G401.6 (cell line): Measurements from ENCODE around the gene DDX31.
A peak's percentile ranks its signal among the peaks of the same experiment; 100 is the strongest.

Source experiments
- FAIRE-seq: peaks from 2 replicates; lab custom pipeline; 2012; peaks lifted over from hg19 to GRCh38; lab: Jason Lieb, UNC

DDX31 gene

DNA sequence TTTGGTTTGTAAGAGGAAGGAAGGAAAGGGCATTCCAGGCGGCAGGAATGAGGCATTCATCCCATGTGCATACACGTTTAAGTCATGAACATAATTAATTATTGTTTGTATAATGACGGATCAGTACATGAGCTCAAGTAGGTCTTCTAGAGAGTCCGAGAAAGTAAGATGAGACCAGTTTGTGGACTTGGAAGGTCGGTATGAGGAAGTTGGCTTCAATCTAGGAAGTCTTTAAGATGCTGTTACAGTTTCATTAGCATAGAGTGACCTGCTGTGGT is 2.6 kb upstream of the DDX31 start:
- FAIRE-seq = no peak

DNA sequence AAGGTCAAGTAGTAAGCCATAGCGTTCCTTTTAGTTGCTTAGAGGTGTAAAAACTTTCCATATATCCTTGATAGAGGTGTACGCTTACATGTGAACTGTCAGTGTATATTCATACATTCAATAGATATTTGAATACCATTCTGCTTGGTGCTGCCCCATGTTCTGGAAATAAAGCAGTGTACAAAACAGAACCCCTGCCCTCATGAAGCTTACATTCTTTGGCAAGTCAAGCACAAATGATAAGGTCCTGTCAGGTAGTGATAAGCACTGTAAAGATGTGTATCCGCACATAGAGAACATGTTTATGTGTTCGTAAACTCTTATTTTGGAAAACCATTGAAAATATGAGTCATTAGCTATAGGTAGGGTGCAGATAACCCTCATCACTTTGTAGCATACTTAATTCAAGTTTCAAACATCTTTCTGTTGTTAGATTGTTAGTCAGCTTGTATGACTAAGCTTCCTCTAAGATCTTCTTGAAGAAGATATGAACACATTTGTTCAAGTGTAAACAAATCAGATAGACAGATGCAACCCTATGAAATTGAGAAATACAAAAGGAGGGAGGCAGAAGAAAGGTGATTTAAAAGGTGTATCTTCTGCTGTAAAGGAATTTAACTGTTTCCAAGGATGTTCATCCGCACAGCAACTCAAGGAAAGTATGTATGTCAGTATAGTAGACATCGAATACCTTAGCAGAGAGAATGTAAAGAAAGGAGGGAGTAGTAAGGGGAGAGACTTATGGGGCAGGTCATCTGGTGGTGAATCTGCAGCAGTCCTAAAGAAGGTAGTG is 2.0 kb upstream of the DDX31 start:
- no peak for FAIRE-seq

- FAIRE-seq = no peak
Observed at GRCh38 chr9:132670457-132671391, 941 bp upstream of the DDX31 start, which contains the start of gene GTF3C4. Gene GTF3C4, plus strand, starts transcription at chr9:132670464. Its CDS starts 135 bp downstream, at chr9:132670599.

GRCh38 chr9:132669319-132669697 is 475 bp downstream of the DDX31 start:
- FAIRE-seq = no peak

- no peak for FAIRE-seq
Observed at GRCh38 chr9:132663851-132664250, 5.9 kb downstream of the DDX31 start.

- FAIRE-seq = no peak
Observed at GRCh38 chr9:132663117-132663516, 6.7 kb downstream of the DDX31 start.

DNA sequence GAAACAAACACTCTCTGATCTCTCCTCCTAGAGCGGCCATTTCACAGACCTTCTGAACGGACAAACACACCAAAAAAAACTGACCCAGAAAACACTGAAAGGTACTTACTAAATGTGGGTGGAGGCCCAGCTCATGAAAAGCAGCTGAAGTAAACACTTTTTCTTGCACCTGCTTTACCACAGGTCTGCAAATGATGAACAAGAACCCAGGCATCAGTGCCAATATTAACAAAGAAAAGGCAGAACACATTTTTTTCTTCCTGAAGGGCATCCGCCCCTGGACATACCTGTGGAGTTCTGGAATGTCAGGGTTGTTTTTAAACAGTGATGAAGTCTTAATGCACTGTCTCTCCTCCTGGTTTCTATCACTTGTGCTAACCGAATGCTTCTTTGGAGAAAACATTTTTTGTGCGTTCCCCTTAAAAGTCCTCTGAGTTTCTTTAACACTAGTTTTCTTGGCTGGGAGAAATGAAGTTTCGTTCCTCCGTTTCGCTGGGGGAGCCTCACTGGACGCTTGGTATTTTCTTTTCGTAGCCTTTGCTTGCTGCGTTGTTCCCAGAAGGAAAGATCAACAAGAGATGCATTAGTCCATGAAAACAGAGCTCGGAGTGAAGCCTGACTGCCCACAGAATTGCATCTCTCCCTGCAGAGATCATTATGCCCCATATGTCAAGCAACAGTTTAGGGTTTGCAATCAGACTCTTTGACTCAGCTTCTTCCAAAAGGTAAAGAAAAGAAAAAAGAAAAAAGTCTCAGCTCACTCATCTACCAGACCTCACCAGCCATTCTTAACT is 7.4 kb downstream of the DDX31 start:
- no peak for FAIRE-seq

DNA sequence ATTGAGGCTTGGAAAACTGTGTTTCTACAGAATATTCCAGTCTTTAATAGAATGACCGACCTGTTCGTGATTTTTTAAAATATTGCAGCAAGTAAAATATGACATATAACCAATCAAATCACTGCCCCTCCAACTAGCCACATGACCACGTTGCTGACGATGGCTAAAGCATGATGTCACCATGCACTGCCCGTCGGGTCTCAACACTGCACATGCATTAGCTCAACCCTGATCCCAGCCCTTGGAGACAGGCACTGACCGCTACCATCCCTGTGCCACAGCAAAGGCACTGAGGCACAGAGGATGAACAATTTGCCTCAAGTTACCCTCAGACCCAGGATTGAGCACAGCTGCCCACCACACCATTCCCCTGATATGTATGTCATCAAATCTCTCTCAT is 13.5 kb downstream of the DDX31 start:
- FAIRE-seq = no peak

GRCh38 chr9:132651259-132651658 is 18.5 kb downstream of the DDX31 start:
- FAIRE-seq = peak; percentile 48

- FAIRE-seq = no peak
Observed at GRCh38 chr9:132648685-132649084, 21.1 kb downstream of the DDX31 start.

DNA sequence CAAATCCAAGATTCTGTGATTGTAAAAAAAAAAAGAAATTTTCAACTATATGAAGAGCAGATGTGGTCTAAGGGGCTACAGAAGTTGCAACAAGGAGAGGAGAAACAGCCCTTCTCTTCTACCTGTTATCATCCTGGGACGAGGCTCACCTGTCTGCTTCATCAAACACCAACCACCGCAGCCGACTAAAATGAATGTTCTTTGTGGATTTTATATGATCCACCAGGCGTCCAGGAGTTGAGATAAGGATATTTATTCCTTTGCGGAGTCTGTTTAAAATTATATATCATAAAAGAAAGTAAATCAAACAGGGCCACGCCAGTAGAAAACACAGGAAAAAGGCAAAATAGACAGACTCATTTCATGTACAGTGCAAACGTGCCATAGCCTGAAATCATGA is 21.5 kb downstream of the DDX31 start:
- no peak for FAIRE-seq

DNA sequence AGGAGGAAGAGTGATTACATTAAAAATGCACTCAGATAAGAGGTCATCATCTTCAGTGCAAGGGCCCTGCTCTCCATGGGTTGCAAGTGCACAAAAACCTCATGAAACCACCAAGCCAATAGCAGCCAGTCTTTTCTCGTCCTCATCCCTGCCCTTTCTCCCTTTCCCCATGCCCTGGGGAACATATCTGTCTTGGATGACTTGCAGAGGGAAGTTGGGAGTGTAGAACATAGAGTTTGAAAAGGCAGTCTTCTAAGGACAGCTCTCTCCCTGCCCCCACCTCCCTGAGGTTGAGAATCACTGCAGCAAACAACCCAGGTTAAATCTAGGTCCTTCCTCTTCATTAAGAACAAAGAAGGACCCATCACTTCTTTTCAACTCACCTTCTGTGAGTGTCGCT is 22.0 kb downstream of the DDX31 start:
- no peak for FAIRE-seq

GRCh38 chr9:132647355-132647754 is 22.4 kb downstream of the DDX31 start:
- FAIRE-seq = no peak

- no peak for FAIRE-seq
Observed at GRCh38 chr9:132646726-132647125, 23.1 kb downstream of the DDX31 start.

- FAIRE-seq = no peak
Observed at GRCh38 chr9:132645711-132646110, 24.1 kb downstream of the DDX31 start.

DNA sequence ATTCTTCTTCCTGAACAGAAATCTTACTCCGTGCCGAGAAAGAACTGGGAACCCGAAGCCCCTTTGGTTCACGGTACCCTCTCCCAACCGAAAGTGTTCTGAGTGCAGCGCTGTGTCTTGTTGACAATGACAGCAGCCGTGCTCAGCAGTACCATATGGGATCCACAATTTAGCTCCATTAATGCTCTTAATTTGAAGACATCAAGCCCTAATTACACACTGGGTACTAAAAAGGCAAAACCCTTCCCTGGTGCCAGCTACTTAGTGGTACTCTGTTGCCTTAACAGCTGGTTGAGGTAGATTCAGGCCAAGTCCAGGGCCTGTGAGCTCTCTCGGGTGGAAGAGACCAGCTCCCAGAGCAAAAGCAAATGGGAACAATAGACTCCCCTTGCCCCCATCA is 24.5 kb downstream of the DDX31 start:
- FAIRE-seq = no peak

- no peak for FAIRE-seq
Observed at GRCh38 chr9:132644251-132644650, 25.5 kb downstream of the DDX31 start.

DNA sequence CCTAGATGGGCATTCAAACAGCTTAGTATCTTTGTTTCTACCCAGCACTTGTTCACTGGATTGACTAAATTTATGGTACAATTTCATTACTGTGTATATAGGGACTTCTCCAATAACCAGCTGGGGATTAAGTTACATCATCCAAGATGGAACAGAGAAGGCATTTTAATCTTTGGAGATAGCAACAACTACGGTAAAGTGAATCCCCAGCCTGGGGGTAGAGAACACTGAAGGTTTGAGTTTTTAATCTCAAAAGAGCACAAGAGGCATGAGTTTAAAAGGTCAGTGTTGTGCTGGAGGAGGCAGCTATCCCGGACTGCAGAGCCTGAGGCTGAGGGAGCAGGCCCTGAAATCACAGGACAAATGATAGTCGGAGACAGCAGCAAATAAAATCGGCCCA is 28.6 kb downstream of the DDX31 start:
- no peak for FAIRE-seq

- no peak for FAIRE-seq
Observed at GRCh38 chr9:132639322-132639721, 30.5 kb downstream of the DDX31 start.

DNA sequence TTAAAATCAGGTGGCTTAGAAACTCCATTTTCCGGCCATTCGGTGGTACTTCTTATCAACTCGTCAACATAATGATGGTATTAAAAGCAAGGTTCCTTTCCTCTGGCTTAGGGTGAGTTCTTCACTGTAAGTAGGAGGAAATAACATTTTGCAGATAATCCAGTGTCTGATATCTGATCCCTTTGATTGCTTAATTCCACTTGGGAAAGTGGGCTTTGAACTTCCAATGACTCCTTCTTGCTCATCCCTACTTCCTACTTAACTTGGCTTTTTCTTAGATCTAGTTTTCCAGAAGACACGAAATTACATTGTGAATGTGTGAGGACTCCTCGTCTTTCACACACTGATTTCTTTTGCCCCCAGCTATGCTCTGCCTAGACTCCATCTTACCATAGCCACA is 31.5 kb downstream of the DDX31 start:
- no peak for FAIRE-seq

- FAIRE-seq = no peak
Observed at GRCh38 chr9:132637801-132638200, 32.0 kb downstream of the DDX31 start.

DNA sequence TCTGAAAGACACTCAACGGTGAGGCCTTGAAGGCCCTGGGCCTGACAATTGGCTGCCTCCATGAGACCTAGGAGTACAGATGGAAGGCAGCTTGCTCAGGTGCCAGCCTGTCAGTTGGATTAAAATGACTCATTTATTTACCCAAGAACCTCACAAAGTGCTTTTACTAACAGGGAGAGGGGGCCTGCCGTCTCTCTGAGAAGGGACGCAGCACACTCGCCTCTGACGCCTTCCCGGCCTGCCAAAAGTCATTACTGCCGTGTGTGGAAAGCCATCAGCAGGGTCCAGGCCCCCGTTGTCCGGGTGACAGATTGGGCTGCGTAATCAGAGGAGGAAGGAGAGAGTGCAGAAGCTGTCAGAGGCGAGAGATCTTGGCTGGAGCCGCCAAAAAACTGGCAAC is 32.4 kb downstream of the DDX31 start:
- no peak for FAIRE-seq

DNA sequence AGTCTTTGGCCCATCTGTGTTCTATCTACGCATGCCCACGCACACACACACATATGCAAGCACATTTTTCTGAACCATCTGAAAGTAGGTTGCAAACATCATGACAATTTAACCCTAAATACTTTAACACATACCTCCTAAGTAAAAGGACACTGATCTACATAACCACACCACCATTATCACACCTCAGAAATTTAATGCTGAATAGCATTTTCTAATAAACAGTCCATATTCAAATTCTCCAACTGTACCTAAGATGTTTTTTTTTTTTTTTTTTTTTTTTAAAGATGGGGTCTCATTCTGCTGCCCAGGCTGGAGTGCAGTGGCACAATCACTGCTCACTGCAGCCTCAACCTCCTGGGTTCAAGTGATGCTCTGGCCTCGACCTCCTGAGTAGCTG is 35.5 kb downstream of the DDX31 start:
- FAIRE-seq = no peak
